Keratinocyte (primary cell): ENCODE measurements around the gene ING5.
A peak's percentile ranks its signal among the peaks of the same experiment; 100 is the strongest.

Experiments used
- EZH2 ChIP-seq: IDR thresholded peaks from one replicate; pipeline ENCODE4 v1.6.1; 2012; ENCODE audit warnings: inconsistent platforms, mild to moderate bottlenecking, low read length, moderate library complexity
- TF ChIP-seq, protein P1 (sequence below), 3 experiments: IDR thresholded peaks in 1 of 3; conservative IDR thresholded peaks in 1 of 3; optimal IDR thresholded peaks in 1 of 3; 2 replicates in 2 of 3; 3 replicates in 1 of 3; pipeline versions ENCODE3 to v1.5.1; 2011; ENCODE audit warnings: low read length in 3 of 3, mild to moderate bottlenecking in 3 of 3, moderate library complexity in 2 of 3, control low read depth in 1 of 3, inconsistent platforms in 1 of 3; ENCODE audit not compliant: insufficient read depth in 2 of 3; ENCODE audit errors: extremely low read depth in 1 of 3

DNA sequence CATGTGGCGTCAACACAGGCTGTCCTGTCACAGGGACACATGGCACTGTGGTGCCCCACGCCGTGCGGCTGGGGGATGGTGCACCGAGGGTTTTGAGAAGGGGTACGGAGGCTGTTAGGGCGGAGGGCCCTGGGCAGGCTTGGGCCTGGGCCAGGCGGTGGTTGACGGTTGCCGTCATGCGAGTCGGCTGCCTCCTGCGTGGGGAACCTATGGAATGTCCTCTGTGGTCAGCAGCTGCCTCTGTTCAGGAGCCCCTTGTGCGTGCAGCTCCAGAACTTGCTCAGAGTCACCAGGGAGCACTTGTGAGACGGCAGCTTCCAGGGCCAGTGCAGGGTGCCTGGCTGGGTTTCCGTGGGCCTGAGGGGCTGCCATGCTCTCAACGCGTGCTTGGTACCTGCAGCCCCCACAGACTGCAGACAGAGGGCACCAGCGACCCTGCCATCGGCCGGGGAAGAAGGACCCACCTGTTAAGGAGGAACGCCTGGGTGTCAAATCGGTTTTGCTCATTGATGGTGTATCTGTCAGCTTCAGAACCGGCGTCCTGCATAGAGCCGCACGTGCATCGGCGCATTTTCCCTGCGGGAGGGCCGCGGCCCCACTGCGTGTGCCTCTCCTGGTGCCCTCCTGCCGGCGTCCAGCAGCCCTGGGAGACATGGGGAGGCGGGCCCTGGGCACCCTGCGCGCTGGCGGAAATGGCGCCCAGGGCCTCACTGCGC, 22.6 kb downstream of the ING5 start:
- TF ChIP-seq, protein P1, sequence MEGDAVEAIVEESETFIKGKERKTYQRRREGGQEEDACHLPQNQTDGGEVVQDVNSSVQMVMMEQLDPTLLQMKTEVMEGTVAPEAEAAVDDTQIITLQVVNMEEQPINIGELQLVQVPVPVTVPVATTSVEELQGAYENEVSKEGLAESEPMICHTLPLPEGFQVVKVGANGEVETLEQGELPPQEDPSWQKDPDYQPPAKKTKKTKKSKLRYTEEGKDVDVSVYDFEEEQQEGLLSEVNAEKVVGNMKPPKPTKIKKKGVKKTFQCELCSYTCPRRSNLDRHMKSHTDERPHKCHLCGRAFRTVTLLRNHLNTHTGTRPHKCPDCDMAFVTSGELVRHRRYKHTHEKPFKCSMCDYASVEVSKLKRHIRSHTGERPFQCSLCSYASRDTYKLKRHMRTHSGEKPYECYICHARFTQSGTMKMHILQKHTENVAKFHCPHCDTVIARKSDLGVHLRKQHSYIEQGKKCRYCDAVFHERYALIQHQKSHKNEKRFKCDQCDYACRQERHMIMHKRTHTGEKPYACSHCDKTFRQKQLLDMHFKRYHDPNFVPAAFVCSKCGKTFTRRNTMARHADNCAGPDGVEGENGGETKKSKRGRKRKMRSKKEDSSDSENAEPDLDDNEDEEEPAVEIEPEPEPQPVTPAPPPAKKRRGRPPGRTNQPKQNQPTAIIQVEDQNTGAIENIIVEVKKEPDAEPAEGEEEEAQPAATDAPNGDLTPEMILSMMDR (optimal IDR thresholded peaks at IDR 0.05 in 1 of 3, IDR thresholded peaks at IDR 0.05 in 1 of 3, conservative IDR thresholded peaks at IDR 0.05 in 1 of 3; ENCODE audit: extremely low read depth in 1 of 3, insufficient read depth in 2 of 3, low read length in 3 of 3): peak; percentile 14 to 53 (median 32)
- no peak for TF ChIP-seq EZH2
